HepG2 (cell line): ENCODE data around the gene PAPSS2. TPM values are rescaled to one million over a fixed set of nuclear protein-coding genes. Genes with fewer than 3 reads are reported as not detected.
A peak's percentile ranks its signal among the peaks of the same experiment; 100 is the strongest.

Experiments
- HIVEP1 ChIP-seq: sonication (generic); formaldehyde crosslinking; IDR thresholded peaks from 2 replicates; pipeline ENCODE4 v1.4.0; 2020; ENCODE audit warnings: mild to moderate bottlenecking, missing genetic modification reagents
- HMG20B ChIP-seq: conservative IDR thresholded peaks from 2 replicates; pipeline ENCODE4 v1.6.1; 2016; ENCODE audit warnings: missing genetic modification reagents, missing compliant biosample characterization
- MEIS1 ChIP-seq: sonication (generic); formaldehyde crosslinking; IDR thresholded peaks from 2 replicates; pipeline ENCODE4 v1.9.0; 2021; ENCODE audit warnings: mild to moderate bottlenecking, missing genetic modification reagents, moderate library complexity, borderline replicate concordance
- SMAD3 ChIP-seq: sonication (generic); formaldehyde crosslinking; IDR thresholded peaks from 2 replicates; pipeline ENCODE4 v1.4.0; 2020; ENCODE audit warnings: missing genetic modification reagents
- SRSF9 ChIP-seq: fragments of 200-400 bp; formaldehyde crosslinking; IDR thresholded peaks from 2 replicates; pipeline ENCODE4 v1.6.1; 2018; ENCODE audit warnings: borderline replicate concordance, mild to moderate bottlenecking, low read depth, low read length; ENCODE audit not compliant: insufficient read depth, poor library complexity, severe bottlenecking
- THAP9 ChIP-seq: sonication (generic); formaldehyde crosslinking; IDR thresholded peaks from 2 replicates; pipeline ENCODE4; 2020; ENCODE audit warnings: missing genetic modification reagents, mild to moderate bottlenecking, borderline replicate concordance
- YEATS2 ChIP-seq: sonication (generic); formaldehyde crosslinking; IDR thresholded peaks from 2 replicates; pipeline ENCODE4 v1.4.0; 2020; ENCODE audit warnings: missing genetic modification reagents, borderline replicate concordance
- ZBTB8A ChIP-seq: sonication (generic); formaldehyde crosslinking; IDR thresholded peaks from 2 replicates; pipeline ENCODE4 v1.4.0; 2020; ENCODE audit warnings: mild to moderate bottlenecking, low read depth, missing genetic modification reagents, borderline replicate concordance
- polyA plus RNA-seq, 8 experiments: library from polyadenylated mRNA; depleted of rRNA in 3 of 8; stranded (reverse) in 7 of 8; unstranded in 1 of 8; fragments of >200 nt; fragmentation: Illumina TruSeq in 4 of 8; extraction: Trizol in 4 of 8; gene quantifications; 2 replicates each; pipeline versions ENCODE4 v1.2.1 to v1.2.3, GENCODE V29; 2011 to 2016; ENCODE audit warnings: low read depth in 4 of 8, missing spikeins in 1 of 8, mixed read lengths in 1 of 8; ENCODE audit not compliant: insufficient read depth in 1 of 8
- total RNA-seq, 5 experiments: library from RNA; depleted of rRNA; stranded (reverse); fragments of >200 nt; fragmentation: Illumina TruSeq; extraction: Trizol; gene quantifications; 2 replicates each; pipeline ENCODE4 v1.2.3, GENCODE V29; 2016; ENCODE audit warnings: low read depth in 1 of 5
- TF ChIP-seq, protein P1 (sequence below): sonication (generic); formaldehyde crosslinking; IDR thresholded peaks from 2 replicates; pipeline ENCODE4 v1.9.0; 2021; ENCODE audit warnings: mild to moderate bottlenecking, missing genetic modification reagents
- TF ChIP-seq, protein P2 (sequence below): IDR thresholded peaks from 2 replicates; pipeline ENCODE4 v1.6.1; 2016; ENCODE audit warnings: missing compliant biosample characterization, missing genetic modification reagents, borderline replicate concordance

PAPSS2 gene
- total and polyA plus RNA-seq, 2 of the 13 experiments (the other 11 are each of a cell fraction or from before 2014, with no cell fraction given) = 0.11 to 0.12 TPM

DNA sequence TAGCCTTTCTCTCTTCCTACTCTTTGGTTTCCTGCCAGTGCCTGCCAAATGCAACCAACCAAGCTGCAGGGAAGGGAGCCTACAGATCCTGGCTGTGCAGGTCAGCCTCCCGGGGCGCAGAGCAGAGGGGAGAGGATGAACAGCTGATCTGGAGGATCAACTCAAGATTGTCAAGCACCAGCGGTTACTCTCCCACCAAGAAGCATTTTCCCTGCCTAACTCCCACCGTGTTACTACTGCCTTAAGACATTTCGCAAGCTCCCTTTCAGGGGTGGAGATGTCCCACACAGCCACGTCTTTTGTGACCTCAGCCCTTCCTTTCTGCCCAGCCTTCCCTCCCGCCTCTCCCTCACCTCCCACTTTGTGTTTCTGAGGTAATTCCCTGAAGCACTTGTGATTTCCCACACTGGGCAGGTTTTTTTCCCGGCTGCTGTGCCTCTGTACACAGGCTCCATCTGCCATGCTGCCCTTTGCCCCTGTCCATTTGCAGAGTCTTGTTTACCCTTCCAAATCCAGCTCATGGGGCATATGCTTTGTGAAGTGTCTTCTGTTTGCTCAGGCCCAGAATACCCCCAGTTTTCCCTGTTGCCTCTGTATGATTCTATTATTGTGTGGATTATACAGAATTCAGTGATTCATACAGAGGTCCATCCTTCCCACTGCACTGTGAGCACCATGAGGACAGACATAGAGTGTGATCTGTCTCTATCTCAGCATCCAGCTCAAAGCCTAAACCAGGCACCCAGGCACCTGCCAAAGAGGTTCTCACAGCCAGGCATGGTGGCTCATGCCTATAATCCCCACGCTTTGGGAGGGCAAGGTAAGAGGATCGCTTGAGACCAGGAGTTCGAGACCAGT, 40.9 kb upstream of the PAPSS2 start (continued):
- TF ChIP-seq THAP9 (CRISPR knock-in tag) (peak; percentile 78; the same call in 1 of the 2 replicates), SMAD3 (CRISPR knock-in tag) (peak; percentile 89), SRSF9 (no peak), HIVEP1 (CRISPR knock-in tag) (0 out of 2 replicates have a peak, but pooled peaks have one; percentile 44), YEATS2 (CRISPR knock-in tag) (no peak; the same call in 1 of the 2 replicates), ZBTB8A (CRISPR knock-in tag) (no peak), HMG20B (CRISPR knock-in tag) (peak; percentile 78; the same call in 1 of the 2 replicates), MEIS1 (peak; percentile 82; the same call in 1 of the 2 replicates)
- TF ChIP-seq, protein P1, sequence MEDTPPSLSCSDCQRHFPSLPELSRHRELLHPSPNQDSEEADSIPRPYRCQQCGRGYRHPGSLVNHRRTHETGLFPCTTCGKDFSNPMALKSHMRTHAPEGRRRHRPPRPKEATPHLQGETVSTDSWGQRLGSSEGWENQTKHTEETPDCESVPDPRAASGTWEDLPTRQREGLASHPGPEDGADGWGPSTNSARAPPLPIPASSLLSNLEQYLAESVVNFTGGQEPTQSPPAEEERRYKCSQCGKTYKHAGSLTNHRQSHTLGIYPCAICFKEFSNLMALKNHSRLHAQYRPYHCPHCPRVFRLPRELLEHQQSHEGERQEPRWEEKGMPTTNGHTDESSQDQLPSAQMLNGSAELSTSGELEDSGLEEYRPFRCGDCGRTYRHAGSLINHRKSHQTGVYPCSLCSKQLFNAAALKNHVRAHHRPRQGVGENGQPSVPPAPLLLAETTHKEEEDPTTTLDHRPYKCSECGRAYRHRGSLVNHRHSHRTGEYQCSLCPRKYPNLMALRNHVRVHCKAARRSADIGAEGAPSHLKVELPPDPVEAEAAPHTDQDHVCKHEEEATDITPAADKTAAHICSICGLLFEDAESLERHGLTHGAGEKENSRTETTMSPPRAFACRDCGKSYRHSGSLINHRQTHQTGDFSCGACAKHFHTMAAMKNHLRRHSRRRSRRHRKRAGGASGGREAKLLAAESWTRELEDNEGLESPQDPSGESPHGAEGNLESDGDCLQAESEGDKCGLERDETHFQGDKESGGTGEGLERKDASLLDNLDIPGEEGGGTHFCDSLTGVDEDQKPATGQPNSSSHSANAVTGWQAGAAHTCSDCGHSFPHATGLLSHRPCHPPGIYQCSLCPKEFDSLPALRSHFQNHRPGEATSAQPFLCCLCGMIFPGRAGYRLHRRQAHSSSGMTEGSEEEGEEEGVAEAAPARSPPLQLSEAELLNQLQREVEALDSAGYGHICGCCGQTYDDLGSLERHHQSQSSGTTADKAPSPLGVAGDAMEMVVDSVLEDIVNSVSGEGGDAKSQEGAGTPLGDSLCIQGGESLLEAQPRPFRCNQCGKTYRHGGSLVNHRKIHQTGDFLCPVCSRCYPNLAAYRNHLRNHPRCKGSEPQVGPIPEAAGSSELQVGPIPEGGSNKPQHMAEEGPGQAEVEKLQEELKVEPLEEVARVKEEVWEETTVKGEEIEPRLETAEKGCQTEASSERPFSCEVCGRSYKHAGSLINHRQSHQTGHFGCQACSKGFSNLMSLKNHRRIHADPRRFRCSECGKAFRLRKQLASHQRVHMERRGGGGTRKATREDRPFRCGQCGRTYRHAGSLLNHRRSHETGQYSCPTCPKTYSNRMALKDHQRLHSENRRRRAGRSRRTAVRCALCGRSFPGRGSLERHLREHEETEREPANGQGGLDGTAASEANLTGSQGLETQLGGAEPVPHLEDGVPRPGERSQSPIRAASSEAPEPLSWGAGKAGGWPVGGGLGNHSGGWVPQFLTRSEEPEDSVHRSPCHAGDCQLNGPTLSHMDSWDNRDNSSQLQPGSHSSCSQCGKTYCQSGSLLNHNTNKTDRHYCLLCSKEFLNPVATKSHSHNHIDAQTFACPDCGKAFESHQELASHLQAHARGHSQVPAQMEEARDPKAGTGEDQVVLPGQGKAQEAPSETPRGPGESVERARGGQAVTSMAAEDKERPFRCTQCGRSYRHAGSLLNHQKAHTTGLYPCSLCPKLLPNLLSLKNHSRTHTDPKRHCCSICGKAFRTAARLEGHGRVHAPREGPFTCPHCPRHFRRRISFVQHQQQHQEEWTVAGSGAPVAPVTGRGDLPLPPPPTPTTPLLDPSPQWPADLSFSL = peak; percentile 41; the same call in 1 of the 2 replicates
- TF ChIP-seq, protein P2, sequence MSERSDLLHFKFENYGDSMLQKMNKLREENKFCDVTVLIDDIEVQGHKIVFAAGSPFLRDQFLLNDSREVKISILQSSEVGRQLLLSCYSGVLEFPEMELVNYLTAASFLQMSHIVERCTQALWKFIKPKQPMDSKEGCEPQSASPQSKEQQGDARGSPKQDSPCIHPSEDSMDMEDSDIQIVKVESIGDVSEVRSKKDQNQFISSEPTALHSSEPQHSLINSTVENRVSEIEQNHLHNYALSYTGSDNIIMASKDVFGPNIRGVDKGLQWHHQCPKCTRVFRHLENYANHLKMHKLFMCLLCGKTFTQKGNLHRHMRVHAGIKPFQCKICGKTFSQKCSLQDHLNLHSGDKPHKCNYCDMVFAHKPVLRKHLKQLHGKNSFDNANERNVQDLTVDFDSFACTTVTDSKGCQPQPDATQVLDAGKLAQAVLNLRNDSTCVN (CRISPR knock-in tag) = no peak
